ENCODE data around the gene GHRHR.

The GHRHR gene

GRCh38 chr7:30929686-30930085 is 34.1 kb upstream of the GHRHR start:
- no peak for DNase-seq

- DNase-seq: no peak
These were observed 33.1 kb upstream of the GHRHR start for GRCh38 chr7:30930621-30931020.

DNA sequence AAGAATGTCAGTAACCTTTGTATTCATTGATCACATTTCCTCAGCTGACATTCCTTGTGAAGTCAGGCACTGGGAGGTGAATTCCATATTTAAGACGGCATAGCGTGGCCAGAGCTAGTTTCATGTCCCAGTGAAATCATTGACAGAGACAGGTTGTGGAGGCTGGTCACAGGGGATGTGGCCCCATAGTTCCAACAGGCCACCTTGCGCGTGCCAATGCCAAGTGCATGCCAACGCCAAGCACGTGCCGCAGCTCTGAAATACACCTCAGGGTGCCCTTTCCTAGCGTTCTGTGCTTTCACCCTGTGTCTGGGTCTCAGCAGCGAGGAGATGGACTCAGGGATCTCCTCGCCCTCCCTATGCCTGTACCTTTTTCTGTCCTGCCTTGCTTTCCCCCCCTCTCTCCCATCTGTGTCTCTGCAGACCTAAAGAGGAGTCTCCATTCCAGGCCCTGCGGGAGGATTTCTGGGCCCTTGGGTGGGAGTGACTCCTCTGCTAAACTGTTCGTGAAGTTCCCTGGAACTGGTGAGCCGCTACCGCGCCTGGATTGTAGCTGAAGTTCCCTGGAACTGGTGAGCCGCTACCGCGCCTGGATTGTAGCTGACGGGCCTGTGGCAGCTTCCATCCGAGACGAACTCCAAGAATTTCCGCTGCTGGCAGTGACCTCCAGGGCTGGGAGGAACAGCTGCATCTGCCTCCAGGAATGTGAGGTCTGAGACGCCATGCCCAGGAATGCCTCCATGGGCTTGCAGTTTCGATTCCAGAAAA is 32.4 kb upstream of the GHRHR start:
- no peak for DNase-seq

DNA sequence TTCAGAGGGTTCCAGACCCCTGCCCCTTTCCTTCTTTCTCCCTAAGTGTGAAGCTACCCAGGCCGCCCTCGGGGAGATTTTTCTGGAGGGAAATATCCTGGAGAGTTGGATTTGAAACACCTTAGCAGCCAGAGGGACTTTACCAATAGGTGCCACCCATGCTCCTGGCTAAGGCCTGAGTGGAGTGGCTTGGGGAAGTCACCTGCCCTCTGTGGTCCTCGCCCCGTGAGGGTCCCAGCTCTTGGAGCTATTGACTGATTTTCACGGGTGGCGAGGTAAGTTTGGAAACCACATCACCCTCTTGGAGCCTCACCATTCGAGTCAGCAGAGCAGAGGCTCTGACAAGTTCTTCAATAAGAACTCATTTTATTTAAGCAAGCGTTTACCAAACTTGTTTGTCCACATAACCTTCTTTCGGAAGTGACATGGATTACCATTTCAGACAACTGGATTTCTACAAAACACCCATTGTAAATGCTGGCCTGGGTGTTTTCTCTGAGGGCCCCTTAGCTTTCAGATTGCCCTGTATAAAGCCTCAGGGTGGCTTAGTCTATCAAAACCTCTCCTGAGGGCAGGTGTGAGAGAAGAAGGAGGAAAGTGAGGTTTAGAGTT is 31.7 kb upstream of the GHRHR start:
- DNase-seq: no peak

GRCh38 chr7:30932562-30932961 is 31.2 kb upstream of the GHRHR start:
- DNase-seq: no peak

DNA sequence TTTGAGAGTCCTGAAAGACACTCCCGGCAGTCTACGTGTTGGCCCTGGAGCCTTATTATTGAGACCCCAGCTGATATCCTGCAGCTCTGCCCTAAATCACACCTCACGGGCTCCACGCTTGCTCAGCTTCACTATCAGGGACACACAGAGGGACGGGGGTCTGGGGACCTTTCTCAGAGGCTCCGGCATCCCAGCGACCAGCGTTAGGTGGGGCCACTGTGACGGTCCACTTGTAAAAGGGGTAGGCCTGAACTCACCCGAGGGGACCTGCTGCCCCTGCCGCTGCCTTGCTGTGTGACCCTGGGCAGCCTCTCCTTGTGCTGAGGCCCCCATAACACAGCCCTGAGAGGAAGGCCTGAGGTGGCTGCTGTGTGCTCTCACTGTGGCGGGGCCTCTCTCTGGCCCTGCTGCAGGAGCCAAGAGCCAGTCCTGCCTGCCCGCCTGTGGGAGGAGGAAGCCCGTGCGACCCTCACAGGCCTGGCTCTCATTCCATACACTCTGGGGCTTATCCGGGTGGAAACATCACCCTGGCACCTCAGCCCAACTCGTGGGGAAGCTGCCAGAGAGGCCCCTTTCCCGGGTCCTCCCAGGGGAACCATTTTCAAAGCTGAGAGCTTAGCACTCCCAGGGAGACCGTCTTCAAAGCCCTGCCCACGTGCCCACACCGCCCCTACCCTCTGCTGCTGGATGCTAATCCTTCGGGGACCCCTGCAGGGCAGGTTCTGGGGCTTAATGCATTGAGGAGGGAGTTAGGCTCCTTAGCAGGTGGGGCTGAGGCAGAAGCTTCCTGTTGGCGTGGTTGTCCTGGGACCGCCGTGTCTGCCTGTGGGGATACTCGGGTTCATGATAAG is 30.4 kb upstream of the GHRHR start:
- no peak for DNase-seq

DNA sequence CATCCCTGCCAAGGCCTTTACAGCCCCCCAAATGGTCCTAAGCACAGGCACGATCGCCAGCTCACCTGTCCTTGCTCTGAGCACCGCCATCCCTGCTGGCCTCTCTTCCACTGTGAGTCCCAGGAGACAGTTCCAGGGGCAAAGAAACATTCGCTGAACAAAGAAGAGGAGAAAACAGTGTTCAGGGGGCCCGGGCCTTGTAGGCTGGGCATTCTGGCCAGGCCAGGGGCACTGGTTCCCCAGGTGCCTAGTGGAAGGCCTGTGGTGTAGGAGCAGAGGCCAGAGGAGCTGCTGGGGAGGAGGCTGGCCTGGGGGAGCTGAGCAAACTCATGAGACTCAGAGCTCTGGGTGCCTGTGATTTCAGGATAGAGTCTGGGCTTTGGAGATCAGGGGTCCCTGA is 29.5 kb upstream of the GHRHR start:
- DNase-seq: no peak

DNA sequence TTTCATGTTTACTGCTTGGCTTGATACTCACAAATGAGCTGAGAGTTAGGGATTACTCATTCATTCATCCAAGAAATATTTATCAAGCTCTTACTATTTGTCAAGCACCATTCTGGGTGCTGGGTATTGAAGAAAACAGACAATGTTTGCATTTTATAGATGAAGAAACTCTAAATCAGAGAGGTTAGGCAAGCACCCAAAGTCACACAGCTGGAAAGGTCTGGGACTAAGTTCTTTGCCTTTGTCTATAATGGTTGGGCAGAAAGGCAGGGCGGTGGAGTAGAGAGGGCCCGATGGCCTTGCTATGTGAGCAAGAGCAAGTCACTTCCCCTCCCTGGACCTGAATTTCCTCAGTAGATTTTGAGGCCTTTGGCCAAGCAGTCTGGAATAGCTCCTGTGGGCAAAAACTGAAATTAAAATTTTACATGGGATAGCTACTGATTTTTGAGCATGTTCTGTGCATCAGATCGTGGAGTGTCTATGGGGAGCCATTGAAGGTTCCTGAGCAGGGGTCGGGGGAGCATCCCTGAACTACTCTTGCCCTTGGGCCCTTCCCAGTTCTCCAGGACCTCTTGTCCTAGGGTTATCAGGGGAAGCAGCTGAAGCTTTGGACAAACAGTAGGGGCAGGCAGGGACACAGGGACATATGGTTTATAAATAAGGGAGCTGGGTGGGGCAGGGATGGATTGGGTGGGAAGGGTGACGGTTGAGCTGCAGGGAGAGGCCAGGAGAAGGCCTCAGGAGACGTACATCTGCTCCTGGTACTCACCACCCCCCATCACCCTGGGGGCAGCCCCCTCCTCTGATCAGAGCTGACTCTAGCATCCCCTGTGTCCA is 28.8 kb upstream of the GHRHR start:
- DNase-seq: no peak

DNA sequence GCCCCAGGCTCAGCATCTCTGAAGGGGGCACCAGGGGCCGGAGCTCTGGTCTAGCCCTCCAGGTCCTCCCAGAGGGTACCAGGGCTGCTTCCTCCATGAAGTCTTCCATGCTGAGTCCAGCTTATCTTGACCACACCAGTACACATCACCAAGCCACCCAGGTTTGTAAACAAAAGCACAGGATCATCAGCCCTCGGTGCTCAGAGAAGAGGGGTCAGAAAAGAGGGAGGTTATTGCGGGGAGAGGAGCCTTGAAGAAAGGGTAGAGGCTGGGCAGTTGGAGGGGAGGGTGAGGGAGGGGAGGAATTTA is 28.2 kb upstream of the GHRHR start:
- no peak for DNase-seq

GRCh38 chr7:30936650-30937245 is 27.0 kb upstream of the GHRHR start:
- no peak for DNase-seq

- DNase-seq: no peak
These were observed 26.3 kb upstream of the GHRHR start for GRCh38 chr7:30937416-30937815.

DNA sequence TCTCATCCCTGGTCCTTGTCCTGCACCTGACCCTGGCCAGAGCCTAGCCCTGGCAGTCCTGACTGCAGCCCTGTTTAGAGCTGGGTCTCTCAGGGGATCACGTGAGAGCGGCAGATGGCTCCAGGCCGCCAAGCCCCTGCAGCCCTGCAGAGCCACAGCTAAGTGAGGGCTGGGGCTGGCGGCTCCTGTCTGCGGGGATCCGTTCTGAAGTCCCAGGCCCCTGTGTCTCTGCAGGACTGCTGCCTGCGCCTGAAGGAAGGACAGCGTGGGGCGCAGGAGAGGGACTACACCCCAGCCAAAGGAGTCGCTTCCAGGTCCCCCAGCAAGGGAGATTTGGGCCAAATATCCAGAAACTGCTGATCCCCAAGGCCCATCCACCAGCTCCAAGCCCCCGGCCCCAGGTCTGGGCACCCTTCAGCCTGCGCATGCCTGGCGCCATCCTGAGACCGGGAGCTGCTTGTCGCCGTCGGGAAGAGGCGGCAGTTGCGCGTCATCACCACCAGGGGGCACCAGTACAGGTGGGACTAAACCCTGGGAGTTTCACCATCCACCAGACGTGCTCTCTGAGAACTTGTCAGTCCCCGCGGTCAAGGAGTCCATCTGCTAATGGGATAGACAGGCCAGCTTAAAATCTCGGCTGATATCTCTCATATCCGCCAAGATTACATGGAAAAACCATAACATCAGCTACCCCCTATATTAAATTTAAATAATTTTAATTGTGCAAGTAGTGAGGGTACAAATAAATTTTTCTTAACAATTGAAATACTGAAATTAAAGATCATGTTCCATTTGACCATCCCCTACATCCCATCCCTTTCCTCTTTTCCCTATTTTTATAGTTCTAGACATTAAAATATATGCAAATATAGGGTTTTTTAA is 25.1 kb upstream of the GHRHR start:
- DNase-seq: peak; percentile 44

DNA sequence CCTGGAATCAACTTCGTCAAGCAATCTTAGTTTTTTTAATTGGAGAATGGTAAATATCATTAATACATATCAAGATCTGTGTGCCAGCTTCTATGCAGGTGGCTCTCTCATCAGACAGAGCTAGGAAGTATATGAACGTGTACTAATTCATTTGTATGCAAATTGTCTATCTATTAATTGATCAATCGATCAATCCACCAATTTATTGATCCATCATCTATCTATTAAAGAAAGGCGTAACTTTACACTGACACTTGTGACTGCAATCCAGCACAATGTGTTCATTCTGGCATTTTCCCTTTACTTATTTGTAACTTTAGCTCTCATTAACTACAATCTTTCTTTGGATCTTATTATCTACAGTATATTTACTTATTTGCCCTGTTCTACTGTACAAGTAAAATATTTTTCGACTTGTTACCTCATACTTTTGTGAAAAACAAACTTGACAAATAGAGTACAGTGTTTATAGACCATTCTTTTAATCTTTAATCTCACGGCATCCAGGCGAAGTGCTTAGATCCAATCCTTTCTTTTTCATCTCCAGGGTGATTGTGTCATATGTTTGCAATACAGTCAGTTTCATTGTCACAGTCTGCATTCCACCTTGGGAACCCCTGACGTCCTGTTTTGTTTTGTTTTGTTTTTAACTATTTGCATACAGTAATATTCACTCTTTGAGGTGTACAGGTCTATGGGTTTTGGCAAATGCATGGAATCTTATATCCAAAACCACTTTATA is 22.0 kb upstream of the GHRHR start:
- DNase-seq: no peak

GRCh38 chr7:30950197-30950596 is 13.6 kb upstream of the GHRHR start:
- DNase-seq: no peak

GRCh38 chr7:30954914-30955313 is 8.8 kb upstream of the GHRHR start:
- DNase-seq: no peak

- no peak for DNase-seq
These were observed 7.0 kb upstream of the GHRHR start for GRCh38 chr7:30956704-30957103.

DNA sequence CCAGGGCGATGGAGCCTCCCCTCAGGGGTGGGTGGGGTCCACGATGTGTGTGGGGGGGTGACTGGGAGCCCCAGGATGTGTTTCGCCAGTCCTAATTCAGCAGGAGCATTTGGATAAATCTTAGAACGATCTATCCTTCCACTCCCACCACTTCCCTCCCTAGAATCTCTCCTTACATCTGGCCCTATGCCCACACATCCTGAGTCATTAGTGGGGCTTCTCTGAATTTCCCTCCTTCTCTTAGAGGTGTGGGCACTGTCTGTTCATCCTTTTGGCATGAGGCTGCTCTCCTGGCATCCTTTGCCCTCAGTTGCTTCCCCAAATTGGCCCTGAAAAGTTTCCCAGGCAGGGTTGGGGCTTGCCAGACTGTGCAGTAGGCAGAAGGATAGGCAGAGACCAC is 1.6 kb downstream of the GHRHR start:
- no peak for DNase-seq

DNA sequence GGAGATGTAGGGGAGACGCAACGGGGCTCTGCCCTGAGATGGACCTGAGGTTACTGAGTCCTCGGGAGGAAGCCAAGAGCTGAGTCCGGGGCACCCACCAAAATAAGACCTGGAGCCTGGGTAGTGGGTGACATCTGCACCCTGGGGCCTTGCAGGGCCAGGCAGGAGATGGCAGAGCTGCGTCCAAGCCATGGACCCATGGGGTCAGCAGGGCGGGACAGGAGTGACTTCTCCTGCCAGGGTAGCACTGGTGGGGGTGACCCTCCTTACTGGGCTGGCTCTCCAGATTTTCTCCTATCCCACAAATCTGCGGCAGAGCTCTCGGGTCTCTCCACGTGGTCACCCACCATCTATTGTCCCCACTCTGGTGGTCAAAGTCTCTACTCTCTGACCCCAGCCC is 2.1 kb downstream of the GHRHR start:
- DNase-seq: no peak

DNA sequence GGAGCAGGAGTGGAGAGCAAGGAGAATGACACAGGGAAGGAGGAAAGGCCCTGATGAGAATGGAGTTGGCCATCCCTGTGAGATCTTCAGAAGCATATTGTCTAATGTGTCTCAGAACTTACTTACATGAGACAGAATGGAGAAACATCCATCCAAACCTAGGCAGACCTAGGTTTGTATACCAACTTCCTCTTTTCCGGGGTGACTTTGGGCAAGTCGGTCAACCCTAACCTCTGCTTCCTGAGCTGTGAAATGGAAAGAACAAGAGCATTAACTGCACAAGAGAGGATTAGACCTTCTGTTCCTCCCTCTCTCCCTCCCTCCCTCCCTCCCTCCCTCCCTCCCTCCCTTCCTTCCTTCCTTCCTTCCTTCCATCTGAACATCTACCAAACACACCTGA is 4.5 kb downstream of the GHRHR start:
- no peak for DNase-seq

DNA sequence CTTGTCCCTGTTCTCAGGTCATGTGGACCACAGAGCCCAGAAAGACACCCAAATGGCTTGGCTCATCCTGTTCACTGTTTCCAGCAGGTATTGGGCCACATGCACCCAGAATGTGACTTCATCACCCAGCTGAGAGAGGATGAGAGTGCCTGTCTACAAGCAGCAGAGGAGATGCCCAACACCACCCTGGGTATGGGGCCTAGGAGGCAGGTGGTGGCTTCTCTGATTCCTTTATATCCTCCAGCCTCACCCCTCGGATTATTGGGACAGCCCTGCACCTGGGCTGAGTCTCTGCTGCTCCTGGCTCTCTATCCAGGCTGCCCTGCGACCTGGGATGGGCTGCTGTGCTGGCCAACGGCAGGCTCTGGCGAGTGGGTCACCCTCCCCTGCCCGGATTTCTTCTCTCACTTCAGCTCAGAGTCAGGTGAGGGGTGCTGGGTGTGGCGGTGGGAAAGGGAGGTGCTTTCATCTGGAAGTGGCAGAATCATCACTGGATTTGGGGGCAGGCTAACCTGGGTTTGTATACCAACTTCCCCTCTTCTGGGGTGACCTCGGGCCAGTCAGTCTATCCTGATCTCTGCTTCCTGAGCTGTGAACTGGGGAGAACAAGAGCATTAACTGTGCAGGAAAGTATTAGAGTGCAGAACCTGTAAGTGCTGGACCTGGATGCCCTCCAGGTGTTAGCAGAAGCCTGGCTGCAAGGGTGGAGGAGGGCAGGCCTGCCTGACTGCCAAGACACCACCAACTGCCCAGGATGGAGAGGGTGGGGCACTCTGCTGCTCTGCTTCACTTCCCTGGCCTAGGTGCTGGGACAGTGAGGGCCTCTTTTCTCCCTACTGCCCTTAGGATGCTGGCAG is 5.2 kb downstream of the GHRHR start:
- no peak for DNase-seq

Data from NCI-H1105 (cell line).